NB4 (cell line): ENCODE measurements around the gene MEX3A.
"Not testable (repeated sequence)": the region's sequence is repeated elsewhere in the genome, so short reads cannot be mapped to it uniquely, and the experiment has no call there.

Experiments
- DNase-seq: peaks from one replicate; pipeline ENCODE4 v3.0.0; 2010; ENCODE audit warnings: low read depth
- H3K4me3 ChIP-seq: one replicate; pipeline ENCODE4 v1.5.1; 2011; ENCODE audit warnings: mild to moderate bottlenecking, low read depth, low read length, moderate library complexity
- MAX ChIP-seq: IDR thresholded peaks from 2 replicates; pipeline ENCODE4 v1.6.1; 2011; ENCODE audit warnings: low read depth, low read length
- MYC ChIP-seq: IDR thresholded peaks from 2 replicates; pipeline ENCODE4 v1.6.1; 2011; ENCODE audit warnings: low read depth, low read length
- POLR2A ChIP-seq: IDR thresholded peaks from 2 replicates; pipeline ENCODE4 v1.6.1; 2011; ENCODE audit warnings: mild to moderate bottlenecking; ENCODE audit not compliant: insufficient read length; ENCODE audit errors: extremely low read depth
- TF ChIP-seq, protein P1 (sequence below): IDR thresholded peaks from one replicate; pipeline ENCODE4 v1.5.1; 2012; ENCODE audit warnings: low read depth, low read length

Gene MEX3A

DNA sequence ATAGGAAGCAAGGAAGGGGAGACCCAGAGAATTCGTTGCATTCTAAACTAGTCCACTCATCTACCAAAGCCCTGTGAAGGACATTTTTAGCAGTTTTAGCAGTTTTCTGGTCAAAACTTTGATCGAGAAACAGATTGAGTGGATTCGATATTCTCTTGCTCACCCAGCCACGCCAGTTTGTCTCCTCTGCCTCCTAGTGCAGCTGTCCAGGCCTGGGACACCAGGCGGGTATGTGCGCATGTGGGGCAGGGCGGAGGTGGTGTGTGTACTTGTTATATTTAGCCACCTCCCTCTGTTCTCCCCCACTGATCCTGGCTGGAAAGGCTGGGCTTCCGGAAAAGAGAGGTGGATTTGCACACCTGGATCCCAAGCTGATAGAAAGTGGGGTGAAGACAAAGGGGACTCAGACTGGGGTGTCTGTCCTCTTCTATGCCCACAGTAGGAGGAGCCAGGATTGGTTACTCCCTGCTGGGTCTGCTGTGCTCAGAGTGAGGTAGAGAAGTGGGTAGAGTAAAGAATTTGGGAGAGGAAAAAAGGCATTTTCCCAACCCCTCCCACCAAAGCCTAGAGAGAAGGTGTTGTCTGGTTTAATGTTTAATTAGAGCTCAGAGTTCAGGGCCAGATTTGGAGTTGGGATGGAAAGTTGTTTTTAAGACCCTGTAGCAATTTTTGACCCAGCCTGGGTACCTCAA, 36.1 kb upstream of the MEX3A start:
- H3K4me3 ChIP-seq: peak overlapping the region; percentile 13
- no peak for DNase-seq
- no peak for TF ChIP-seq MAX
- no peak for TF ChIP-seq POLR2A
- TF ChIP-seq, protein P1, sequence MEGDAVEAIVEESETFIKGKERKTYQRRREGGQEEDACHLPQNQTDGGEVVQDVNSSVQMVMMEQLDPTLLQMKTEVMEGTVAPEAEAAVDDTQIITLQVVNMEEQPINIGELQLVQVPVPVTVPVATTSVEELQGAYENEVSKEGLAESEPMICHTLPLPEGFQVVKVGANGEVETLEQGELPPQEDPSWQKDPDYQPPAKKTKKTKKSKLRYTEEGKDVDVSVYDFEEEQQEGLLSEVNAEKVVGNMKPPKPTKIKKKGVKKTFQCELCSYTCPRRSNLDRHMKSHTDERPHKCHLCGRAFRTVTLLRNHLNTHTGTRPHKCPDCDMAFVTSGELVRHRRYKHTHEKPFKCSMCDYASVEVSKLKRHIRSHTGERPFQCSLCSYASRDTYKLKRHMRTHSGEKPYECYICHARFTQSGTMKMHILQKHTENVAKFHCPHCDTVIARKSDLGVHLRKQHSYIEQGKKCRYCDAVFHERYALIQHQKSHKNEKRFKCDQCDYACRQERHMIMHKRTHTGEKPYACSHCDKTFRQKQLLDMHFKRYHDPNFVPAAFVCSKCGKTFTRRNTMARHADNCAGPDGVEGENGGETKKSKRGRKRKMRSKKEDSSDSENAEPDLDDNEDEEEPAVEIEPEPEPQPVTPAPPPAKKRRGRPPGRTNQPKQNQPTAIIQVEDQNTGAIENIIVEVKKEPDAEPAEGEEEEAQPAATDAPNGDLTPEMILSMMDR: no peak
- no peak for TF ChIP-seq MYC

- TF ChIP-seq, protein P1: no peak
- TF ChIP-seq MAX (no peak), POLR2A (no peak), MYC (no peak)
- DNase-seq: no peak
- H3K4me3 ChIP-seq: peak overlapping the region; percentile 13
These were observed 35.3 kb upstream of the MEX3A start for GRCh38 chr1:156117414-156118176.

GRCh38 chr1:156116731-156117130, 34.5 kb upstream of the MEX3A start:
- DNase-seq: not testable (repeated sequence)
- H3K4me3 ChIP-seq: peak overlapping the region; percentile 93

- peak overlapping the region; percentile 93 for H3K4me3 ChIP-seq
- TF ChIP-seq, protein P1: no peak
- TF ChIP-seq MYC (no peak), POLR2A (no peak), MAX (no peak)
- peak; percentile 56 for DNase-seq
These were observed 33.5 kb upstream of the MEX3A start for GRCh38 chr1:156115514-156116374.

DNA sequence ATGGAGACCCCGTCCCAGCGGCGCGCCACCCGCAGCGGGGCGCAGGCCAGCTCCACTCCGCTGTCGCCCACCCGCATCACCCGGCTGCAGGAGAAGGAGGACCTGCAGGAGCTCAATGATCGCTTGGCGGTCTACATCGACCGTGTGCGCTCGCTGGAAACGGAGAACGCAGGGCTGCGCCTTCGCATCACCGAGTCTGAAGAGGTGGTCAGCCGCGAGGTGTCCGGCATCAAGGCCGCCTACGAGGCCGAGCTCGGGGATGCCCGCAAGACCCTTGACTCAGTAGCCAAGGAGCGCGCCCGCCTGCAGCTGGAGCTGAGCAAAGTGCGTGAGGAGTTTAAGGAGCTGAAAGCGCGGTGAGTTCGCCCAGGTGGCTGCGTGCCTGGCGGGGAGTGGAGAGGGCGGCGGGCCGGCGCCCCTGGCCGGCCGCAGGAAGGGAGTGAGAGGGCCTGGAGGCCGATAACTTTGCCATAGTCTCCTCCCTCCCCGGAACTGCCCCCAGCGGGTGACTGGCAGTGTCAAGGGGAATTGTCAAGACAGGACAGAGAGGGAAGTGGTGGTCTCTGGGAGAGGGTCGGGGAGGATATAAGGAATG, 32.8 kb upstream of the MEX3A start:
- H3K4me3 ChIP-seq: peak overlapping the region; percentile 93
- peak; percentile 65 for DNase-seq
- TF ChIP-seq POLR2A: no peak
- TF ChIP-seq MYC: no peak
- TF ChIP-seq, protein P1: no peak
- no peak for TF ChIP-seq MAX
